Peyer's patch (tissue), 4 donors: ENCODE data around the gene CHID1.

Experiments
- CTCF ChIP-seq, 6 experiments: fragments of 450-650 bp in 4 of 6; fragments of 200-600 bp in 2 of 6; sonication (generic) in 1 of 6; IDR thresholded peaks; one replicate each; pipeline ENCODE4 v1.5.1; 2017 to 2019; ENCODE audit warnings: antibody characterized with exemption in 6 of 6, mild to moderate bottlenecking in 3 of 6, moderate library complexity in 1 of 6
- POLR2A ChIP-seq, 2 donors: fragments of 450-650 bp; IDR thresholded peaks; one replicate each; pipeline ENCODE4 v1.5.1; 2017; ENCODE audit warnings: antibody characterized with exemption in 2 of 2, mild to moderate bottlenecking in 2 of 2, moderate library complexity in 2 of 2

GRCh38 chr11:883527-883926 is 27.1 kb downstream of the CHID1 start:
- no peak for TF ChIP-seq CTCF (IDR thresholded peaks at IDR 0.05)
- no peak for TF ChIP-seq POLR2A (IDR thresholded peaks at IDR 0.05)
